AG09309 (cell line): ENCODE measurements around the gene ATAD3B.
A peak's percentile ranks its signal among the peaks of the same experiment; 100 is the strongest.
"Not testable (repeated sequence)": the region's sequence is repeated elsewhere in the genome, so short reads cannot be mapped to it uniquely, and the experiment has no call there.

Experiments used
- DNase-seq: peaks from one replicate; pipeline ENCODE4 v3.0.0-alpha.2; 2010; ENCODE audit warnings: low read depth
- H3K4me3 ChIP-seq: 2 replicates; pipeline ENCODE4 v1.5.1; 2011; ENCODE audit warnings: mild to moderate bottlenecking, low read depth, low read length, moderate library complexity; ENCODE audit not compliant: control insufficient read depth
- CTCF ChIP-seq: IDR thresholded peaks from 2 replicates; pipeline ENCODE4 v1.5.1; 2011; ENCODE audit warnings: mild to moderate bottlenecking, low read depth, low read length, inconsistent platforms; ENCODE audit not compliant: insufficient read depth, control insufficient read depth; ENCODE audit errors: missing control alignments

The ATAD3B gene

GRCh38 chr1:1505366-1505798 is 33.8 kb downstream of the ATAD3B start:
- peak; percentile 26 for TF ChIP-seq CTCF
- H3K4me3 ChIP-seq, DNase-seq: not testable (repeated sequence)

GRCh38 chr1:1505801-1506200 is 34.2 kb downstream of the ATAD3B start:
- not testable (repeated sequence) for H3K4me3 ChIP-seq, DNase-seq

- no peak for DNase-seq
- no peak for TF ChIP-seq CTCF
- H3K4me3 ChIP-seq: no peak overlapping the region
These were observed 35.7 kb downstream of the ATAD3B start for GRCh38 chr1:1507305-1507704.

- DNase-seq, H3K4me3 ChIP-seq: not testable (repeated sequence)
These were observed 37.4 kb downstream of the ATAD3B start for GRCh38 chr1:1508775-1509464.

- H3K4me3 ChIP-seq, DNase-seq: not testable (repeated sequence)
These were observed 37.9 kb downstream of the ATAD3B start for GRCh38 chr1:1509465-1509850.

GRCh38 chr1:1510912-1511532 is 39.5 kb downstream of the ATAD3B start:
- peak; percentile 2 for TF ChIP-seq CTCF
- no peak for DNase-seq
- peak overlapping the region; percentile 85 for H3K4me3 ChIP-seq

- peak; percentile 83 for DNase-seq
- no peak for TF ChIP-seq CTCF
- peak within 1 kb of the TSS; percentile 85 for H3K4me3 ChIP-seq
These were observed 40.1 kb downstream of the ATAD3B start, which contains the start of gene ATAD3A for GRCh38 chr1:1511533-1512285. Gene ATAD3A, plus strand, starts transcription at chr1:1512162. Its CDS starts 107 bp downstream, at chr1:1512269.

- not testable (repeated sequence) for DNase-seq
- H3K4me3 ChIP-seq: peak overlapping the region; percentile 85
These were observed 40.9 kb downstream of the ATAD3B start for GRCh38 chr1:1512425-1512824.

- DNase-seq: not testable (repeated sequence)
- peak overlapping the region; percentile 28 for H3K4me3 ChIP-seq
These were observed 42.1 kb downstream of the ATAD3B start for GRCh38 chr1:1513675-1514074.

GRCh38 chr1:1514376-1514775 is 42.8 kb downstream of the ATAD3B start:
- not testable (repeated sequence) for H3K4me3 ChIP-seq, DNase-seq

GRCh38 chr1:1516923-1517322 is 45.4 kb downstream of the ATAD3B start:
- not testable (repeated sequence) for DNase-seq, H3K4me3 ChIP-seq
